ENCODE results near the gene CELF6. TPM values are rescaled to one million over a fixed set of nuclear protein-coding genes. Genes with fewer than 3 reads are reported as not detected.
A peak's percentile ranks its signal among the peaks of the same experiment; 100 is the strongest.

The CELF6 gene
- total RNA-seq, 4 donors from 2014 or later, result 0.70 to 1.5 (median 0.99) TPM

DNA sequence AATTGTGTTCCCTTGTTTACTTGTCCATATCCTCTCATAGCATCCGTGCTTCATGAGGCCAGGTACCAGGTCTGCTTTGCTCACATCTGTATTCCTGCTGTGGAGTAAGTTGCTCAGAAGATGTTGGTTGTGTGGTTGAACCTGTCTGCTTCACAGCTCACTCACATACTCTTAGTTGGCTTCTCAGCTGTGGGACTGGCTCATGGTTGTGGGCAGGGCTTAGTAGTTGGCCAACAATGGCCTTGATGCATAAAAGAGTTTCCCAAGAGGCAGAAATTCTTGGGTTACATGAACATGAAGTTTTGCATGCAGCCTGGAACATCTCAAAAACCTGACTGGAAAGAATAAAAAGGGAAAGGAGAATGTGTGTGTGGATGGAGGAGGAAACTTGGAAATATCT lies 17.0 kb downstream of the CELF6 start:
- WGBS, result 59% methylated on average over 1 of the region's 1 CpG
- Histone ChIP-seq H3K4me3 (no peak overlapping the region), H3K4me1 (no peaks in the 10 kb centered on the region), H3K27me3 (no peaks in the 10 kb centered on the region), H3K9me3 (no peaks in the 10 kb centered on the region), H3K27ac (no peak overlapping the region), H3K36me3 (no peaks in the 10 kb centered on the region)
- TF ChIP-seq, protein P1, sequence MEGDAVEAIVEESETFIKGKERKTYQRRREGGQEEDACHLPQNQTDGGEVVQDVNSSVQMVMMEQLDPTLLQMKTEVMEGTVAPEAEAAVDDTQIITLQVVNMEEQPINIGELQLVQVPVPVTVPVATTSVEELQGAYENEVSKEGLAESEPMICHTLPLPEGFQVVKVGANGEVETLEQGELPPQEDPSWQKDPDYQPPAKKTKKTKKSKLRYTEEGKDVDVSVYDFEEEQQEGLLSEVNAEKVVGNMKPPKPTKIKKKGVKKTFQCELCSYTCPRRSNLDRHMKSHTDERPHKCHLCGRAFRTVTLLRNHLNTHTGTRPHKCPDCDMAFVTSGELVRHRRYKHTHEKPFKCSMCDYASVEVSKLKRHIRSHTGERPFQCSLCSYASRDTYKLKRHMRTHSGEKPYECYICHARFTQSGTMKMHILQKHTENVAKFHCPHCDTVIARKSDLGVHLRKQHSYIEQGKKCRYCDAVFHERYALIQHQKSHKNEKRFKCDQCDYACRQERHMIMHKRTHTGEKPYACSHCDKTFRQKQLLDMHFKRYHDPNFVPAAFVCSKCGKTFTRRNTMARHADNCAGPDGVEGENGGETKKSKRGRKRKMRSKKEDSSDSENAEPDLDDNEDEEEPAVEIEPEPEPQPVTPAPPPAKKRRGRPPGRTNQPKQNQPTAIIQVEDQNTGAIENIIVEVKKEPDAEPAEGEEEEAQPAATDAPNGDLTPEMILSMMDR (IDR thresholded peaks at IDR 0.05), result no peak
- TF ChIP-seq POLR2AphosphoS5 (IDR thresholded peaks at IDR 0.05), result no peak
- TF ChIP-seq EP300 (IDR thresholded peaks at IDR 0.05), result no peak
- no peak for TF ChIP-seq POLR2A (IDR thresholded peaks at IDR 0.05)
- DNase-seq (ENCODE audit: low spot score in 2 of 2), result no peak

DNA sequence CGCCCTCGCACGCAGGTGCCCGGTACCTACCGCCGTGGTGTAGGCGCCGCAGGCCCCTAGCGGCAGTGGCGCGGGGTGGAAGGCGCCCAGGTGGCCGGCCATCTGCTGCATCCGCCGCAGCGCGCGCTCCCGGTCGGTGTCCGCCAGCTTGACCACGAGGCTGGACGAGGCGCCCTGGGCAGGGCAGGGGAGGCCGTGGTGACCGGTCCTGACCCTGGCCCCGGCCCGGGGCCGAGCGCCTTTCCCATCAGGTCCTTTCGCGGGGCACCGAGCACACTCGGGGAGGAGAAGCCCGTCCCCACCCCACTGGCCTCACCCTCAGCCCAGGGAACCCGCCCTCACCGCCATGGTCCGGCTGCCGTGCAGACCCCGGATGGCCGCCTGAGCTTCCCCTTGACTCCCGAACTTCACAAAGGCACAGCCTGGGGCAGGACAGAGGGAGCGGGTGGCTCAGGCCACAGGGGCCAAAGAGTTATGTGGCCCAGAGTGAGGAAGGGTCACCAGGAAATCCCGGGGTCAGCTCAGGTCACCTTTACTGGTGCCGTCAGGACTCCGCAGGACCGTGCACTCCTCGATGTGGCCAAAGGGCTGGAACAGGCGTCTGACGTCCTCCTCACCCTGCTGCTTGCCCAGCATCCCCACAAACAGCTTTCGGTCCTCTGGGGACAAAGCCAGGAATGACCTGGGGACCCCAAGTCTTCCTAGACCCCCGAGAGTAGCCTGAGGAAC lies 30.2 kb downstream of the CELF6 start:
- no peak for TF ChIP-seq POLR2AphosphoS5 (IDR thresholded peaks at IDR 0.05)
- TF ChIP-seq EP300 (IDR thresholded peaks at IDR 0.05), result no peak
- no peak for TF ChIP-seq POLR2A (IDR thresholded peaks at IDR 0.05)
- TF ChIP-seq, protein P1 (IDR thresholded peaks at IDR 0.05), result no peak
- WGBS, result 94% methylated on average over 22 of the region's 52 CpGs

GRCh38 chr15:72288796-72289596 lies 31.0 kb downstream of the CELF6 start:
- Histone ChIP-seq H3K4me1 (no peaks in the 10 kb centered on the region), H3K27ac (no peak overlapping the region), H3K36me3 (peaks cover 3% of the 10 kb centered on the region), H3K27me3 (no peaks in the 10 kb centered on the region), H3K9me3 (no peaks in the 10 kb centered on the region), H3K4me3 (no peak overlapping the region)
- no peak for DNase-seq (ENCODE audit: low spot score in 2 of 2)
- no peak for TF ChIP-seq POLR2AphosphoS5 (IDR thresholded peaks at IDR 0.05)
- no peak for TF ChIP-seq POLR2A (IDR thresholded peaks at IDR 0.05)
- WGBS, result 92% methylated on average over 44 of the region's 49 CpGs

More for the DNA sequence above, 30.2 kb downstream of the CELF6 start:
- Histone ChIP-seq H3K4me3 (no peak overlapping the region), H3K4me1 (no peaks in the 10 kb centered on the region), H3K27me3 (no peaks in the 10 kb centered on the region), H3K9me3 (no peaks in the 10 kb centered on the region), H3K27ac (no peak overlapping the region), H3K36me3 (peaks cover 3% of the 10 kb centered on the region)
- DNase-seq (ENCODE audit: low spot score in 2 of 2), result no peak

GRCh38 chr15:72285927-72286516 lies 33.9 kb downstream of the CELF6 start:
- Histone ChIP-seq H3K27ac (no peak overlapping the region), H3K9me3 (no peaks in the 10 kb centered on the region), H3K27me3 (no peaks in the 10 kb centered on the region), H3K4me3 (no peak overlapping the region), H3K36me3 (peaks cover 3% of the 10 kb centered on the region), H3K4me1 (no peaks in the 10 kb centered on the region)
- TF ChIP-seq EP300 (IDR thresholded peaks at IDR 0.05) (no peak), POLR2AphosphoS5 (IDR thresholded peaks at IDR 0.05) (no peak)
- TF ChIP-seq, protein P1 (IDR thresholded peaks at IDR 0.05), result peak; percentile 25 to 45
- DNase-seq (ENCODE audit: low spot score in 2 of 2), result no peak
- 65% methylated on average over 10 of the region's 10 CpGs for WGBS

- Histone ChIP-seq H3K4me3 (no peak overlapping the region), H3K4me1 (no peaks in the 10 kb centered on the region), H3K27me3 (no peaks in the 10 kb centered on the region), H3K9me3 (no peaks in the 10 kb centered on the region), H3K27ac (no peak overlapping the region), H3K36me3 (peaks cover 3% of the 10 kb centered on the region)
- no peak for DNase-seq (ENCODE audit: low spot score in 2 of 2)
- TF ChIP-seq EP300 (IDR thresholded peaks at IDR 0.05), result no peak
- no peak for TF ChIP-seq POLR2AphosphoS5 (IDR thresholded peaks at IDR 0.05)
- TF ChIP-seq POLR2A (IDR thresholded peaks at IDR 0.05), result no peak
- TF ChIP-seq, protein P1 (IDR thresholded peaks at IDR 0.05), result no peak
- WGBS, result 49% methylated on average over 3 of the region's 3 CpGs
Observed at GRCh38 chr15:72285402-72285801, 34.6 kb downstream of the CELF6 start.

Measured in suprapubic skin (tissue), 4 donors.